K562 (cell line): ENCODE measurements around the gene OR2B2. TPM values are rescaled to one million over a fixed set of nuclear protein-coding genes. Genes with fewer than 3 reads are reported as not detected.

ENCODE experiments used
- NELFE ChIP-seq: IDR thresholded peaks from 2 replicates; pipeline ENCODE4 v1.6.1; 2011; ENCODE audit warnings: mild to moderate bottlenecking; ENCODE audit not compliant: insufficient read depth, insufficient read length
- RBM15 ChIP-seq: fragments of 200-400 bp; formaldehyde crosslinking; IDR thresholded peaks from 2 replicates; pipeline ENCODE4 v1.6.1; 2018; ENCODE audit warnings: mild to moderate bottlenecking, low read length, moderate library complexity; ENCODE audit not compliant: insufficient read depth
- RCOR1 ChIP-seq, 2 experiments: IDR thresholded peaks; 2 replicates each; pipeline ENCODE4 v1.6.1; 2012; ENCODE audit warnings: low read depth in 2 of 2, low read length in 2 of 2, borderline replicate concordance in 1 of 2, improper control_type of control experiment in 1 of 2
- RFX5 ChIP-seq: IDR thresholded peaks from 2 replicates; pipeline ENCODE4 v1.6.1; 2011; ENCODE audit warnings: low read depth, mild to moderate bottlenecking, improper control_type of control experiment, low read length
- SRF ChIP-seq, 2 experiments: fragments of 250-450, 450-650 bp in 1 of 2; sonication (Bioruptor Pico) in 1 of 2; sonication (generic) in 1 of 2; formaldehyde crosslinking; IDR thresholded peaks; 2 replicates each; pipeline versions ENCODE4 v1.5.0 to v1.5.1; 2020 to 2022; ENCODE audit warnings: mild to moderate bottlenecking in 1 of 2, missing genetic modification reagents in 1 of 2
- TCF7L2 ChIP-seq: fragments of 150-350 bp; IDR thresholded peaks from 2 replicates; pipeline ENCODE4 v1.6.1; 2016; ENCODE audit warnings: low read depth, mild to moderate bottlenecking, low read length, moderate library complexity
- ZFP1 ChIP-seq: fragments of 450-650 bp; formaldehyde crosslinking; IDR thresholded peaks from 2 replicates; pipeline ENCODE4 v1.4.0; 2020; ENCODE audit warnings: mild to moderate bottlenecking, mixed read lengths
- ZKSCAN1 ChIP-seq: fragments of 150-350 bp; IDR thresholded peaks from 2 replicates; pipeline ENCODE4 v1.6.1; 2016; ENCODE audit warnings: low read depth, low read length
- ZNF445 ChIP-seq: fragments of 250-450 bp; sonication (Bioruptor Pico); IDR thresholded peaks from 2 replicates; pipeline ENCODE4 v1.4.0; 2020; ENCODE audit warnings: low read depth, mild to moderate bottlenecking, moderate library complexity
- polyA plus RNA-seq, 8 experiments: library from polyadenylated mRNA; depleted of rRNA in 4 of 8; stranded (reverse) in 5 of 8; unstranded in 3 of 8; fragments of >200 nt; fragmentation: Nextera tagmentation in 2 of 8; fragmentation: Illumina TruSeq in 1 of 8; extraction: Ambion mirVana in 2 of 8; extraction: Trizol in 1 of 8; gene quantifications; 2 replicates each; pipeline versions ENCODE4 v1.2.1 to v1.2.3, GENCODE V29; 2011 to 2014; ENCODE audit warnings: inconsistent platforms in 1 of 8, missing spikeins in 1 of 8
- total RNA-seq, 7 experiments: library from RNA; depleted of rRNA in 6 of 7; stranded (reverse); fragments of >200 nt in 6 of 7; fragmentation: Illumina TruSeq in 2 of 7; extraction: Trizol in 2 of 7; gene quantifications; 2 replicates each; pipeline versions ENCODE4 v1.2.1 to v1.2.3, GENCODE V29; 2011 to 2021; ENCODE audit warnings: low replicate concordance in 1 of 7
- TF ChIP-seq, protein P1 (sequence below): fragments of 200-600 bp; sonication (generic); IDR thresholded peaks from one replicate; pipeline ENCODE4 v1.6.1; 2012; ENCODE audit warnings: mild to moderate bottlenecking, low read depth, low read length, inconsistent platforms
- TF ChIP-seq, protein P2 (sequence below): fragments of 450-650 bp; IDR thresholded peaks from 2 replicates; pipeline ENCODE4 v1.7.0; 2016; ENCODE audit warnings: borderline replicate concordance
- TF ChIP-seq, protein P3 (sequence below): sonication (generic); formaldehyde crosslinking; IDR thresholded peaks from 2 replicates; pipeline ENCODE4 v1.8.0; 2022; ENCODE audit warnings: mild to moderate bottlenecking, missing genetic modification reagents
- TF ChIP-seq, protein P4 (sequence below): IDR thresholded peaks from 2 replicates; pipeline ENCODE4 v1.6.1; 2016; ENCODE audit warnings: missing genetic modification characterization, missing compliant biosample characterization

OR2B2 gene
- total and polyA plus RNA-seq, 9 of the 15 experiments (the other 6 are each of a cell fraction or from before 2014, with no cell fraction given), result 0.24 TPM; not detected in 8

DNA sequence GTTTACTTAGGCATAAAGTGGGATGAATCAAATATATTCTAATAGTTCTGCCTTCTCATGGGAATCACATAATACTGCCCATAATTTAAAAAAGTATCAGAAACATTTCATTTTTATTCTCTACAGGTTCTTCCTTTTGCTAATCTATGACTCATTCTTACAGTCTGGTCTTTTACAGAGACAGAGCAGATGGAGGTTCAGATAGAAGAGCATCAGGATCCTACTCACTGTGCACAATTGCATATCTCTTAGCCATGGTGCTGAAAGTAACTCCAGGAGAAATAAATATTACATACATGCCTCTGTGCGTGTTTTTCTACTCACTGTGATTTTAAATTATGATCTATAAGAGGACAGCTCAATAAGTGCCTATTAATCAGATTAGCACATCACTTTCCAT lies 28.6 kb upstream of the OR2B2 start (continued):
- no peak for TF ChIP-seq RBM15
- no peak for TF ChIP-seq TCF7L2
- TF ChIP-seq, protein P1, sequence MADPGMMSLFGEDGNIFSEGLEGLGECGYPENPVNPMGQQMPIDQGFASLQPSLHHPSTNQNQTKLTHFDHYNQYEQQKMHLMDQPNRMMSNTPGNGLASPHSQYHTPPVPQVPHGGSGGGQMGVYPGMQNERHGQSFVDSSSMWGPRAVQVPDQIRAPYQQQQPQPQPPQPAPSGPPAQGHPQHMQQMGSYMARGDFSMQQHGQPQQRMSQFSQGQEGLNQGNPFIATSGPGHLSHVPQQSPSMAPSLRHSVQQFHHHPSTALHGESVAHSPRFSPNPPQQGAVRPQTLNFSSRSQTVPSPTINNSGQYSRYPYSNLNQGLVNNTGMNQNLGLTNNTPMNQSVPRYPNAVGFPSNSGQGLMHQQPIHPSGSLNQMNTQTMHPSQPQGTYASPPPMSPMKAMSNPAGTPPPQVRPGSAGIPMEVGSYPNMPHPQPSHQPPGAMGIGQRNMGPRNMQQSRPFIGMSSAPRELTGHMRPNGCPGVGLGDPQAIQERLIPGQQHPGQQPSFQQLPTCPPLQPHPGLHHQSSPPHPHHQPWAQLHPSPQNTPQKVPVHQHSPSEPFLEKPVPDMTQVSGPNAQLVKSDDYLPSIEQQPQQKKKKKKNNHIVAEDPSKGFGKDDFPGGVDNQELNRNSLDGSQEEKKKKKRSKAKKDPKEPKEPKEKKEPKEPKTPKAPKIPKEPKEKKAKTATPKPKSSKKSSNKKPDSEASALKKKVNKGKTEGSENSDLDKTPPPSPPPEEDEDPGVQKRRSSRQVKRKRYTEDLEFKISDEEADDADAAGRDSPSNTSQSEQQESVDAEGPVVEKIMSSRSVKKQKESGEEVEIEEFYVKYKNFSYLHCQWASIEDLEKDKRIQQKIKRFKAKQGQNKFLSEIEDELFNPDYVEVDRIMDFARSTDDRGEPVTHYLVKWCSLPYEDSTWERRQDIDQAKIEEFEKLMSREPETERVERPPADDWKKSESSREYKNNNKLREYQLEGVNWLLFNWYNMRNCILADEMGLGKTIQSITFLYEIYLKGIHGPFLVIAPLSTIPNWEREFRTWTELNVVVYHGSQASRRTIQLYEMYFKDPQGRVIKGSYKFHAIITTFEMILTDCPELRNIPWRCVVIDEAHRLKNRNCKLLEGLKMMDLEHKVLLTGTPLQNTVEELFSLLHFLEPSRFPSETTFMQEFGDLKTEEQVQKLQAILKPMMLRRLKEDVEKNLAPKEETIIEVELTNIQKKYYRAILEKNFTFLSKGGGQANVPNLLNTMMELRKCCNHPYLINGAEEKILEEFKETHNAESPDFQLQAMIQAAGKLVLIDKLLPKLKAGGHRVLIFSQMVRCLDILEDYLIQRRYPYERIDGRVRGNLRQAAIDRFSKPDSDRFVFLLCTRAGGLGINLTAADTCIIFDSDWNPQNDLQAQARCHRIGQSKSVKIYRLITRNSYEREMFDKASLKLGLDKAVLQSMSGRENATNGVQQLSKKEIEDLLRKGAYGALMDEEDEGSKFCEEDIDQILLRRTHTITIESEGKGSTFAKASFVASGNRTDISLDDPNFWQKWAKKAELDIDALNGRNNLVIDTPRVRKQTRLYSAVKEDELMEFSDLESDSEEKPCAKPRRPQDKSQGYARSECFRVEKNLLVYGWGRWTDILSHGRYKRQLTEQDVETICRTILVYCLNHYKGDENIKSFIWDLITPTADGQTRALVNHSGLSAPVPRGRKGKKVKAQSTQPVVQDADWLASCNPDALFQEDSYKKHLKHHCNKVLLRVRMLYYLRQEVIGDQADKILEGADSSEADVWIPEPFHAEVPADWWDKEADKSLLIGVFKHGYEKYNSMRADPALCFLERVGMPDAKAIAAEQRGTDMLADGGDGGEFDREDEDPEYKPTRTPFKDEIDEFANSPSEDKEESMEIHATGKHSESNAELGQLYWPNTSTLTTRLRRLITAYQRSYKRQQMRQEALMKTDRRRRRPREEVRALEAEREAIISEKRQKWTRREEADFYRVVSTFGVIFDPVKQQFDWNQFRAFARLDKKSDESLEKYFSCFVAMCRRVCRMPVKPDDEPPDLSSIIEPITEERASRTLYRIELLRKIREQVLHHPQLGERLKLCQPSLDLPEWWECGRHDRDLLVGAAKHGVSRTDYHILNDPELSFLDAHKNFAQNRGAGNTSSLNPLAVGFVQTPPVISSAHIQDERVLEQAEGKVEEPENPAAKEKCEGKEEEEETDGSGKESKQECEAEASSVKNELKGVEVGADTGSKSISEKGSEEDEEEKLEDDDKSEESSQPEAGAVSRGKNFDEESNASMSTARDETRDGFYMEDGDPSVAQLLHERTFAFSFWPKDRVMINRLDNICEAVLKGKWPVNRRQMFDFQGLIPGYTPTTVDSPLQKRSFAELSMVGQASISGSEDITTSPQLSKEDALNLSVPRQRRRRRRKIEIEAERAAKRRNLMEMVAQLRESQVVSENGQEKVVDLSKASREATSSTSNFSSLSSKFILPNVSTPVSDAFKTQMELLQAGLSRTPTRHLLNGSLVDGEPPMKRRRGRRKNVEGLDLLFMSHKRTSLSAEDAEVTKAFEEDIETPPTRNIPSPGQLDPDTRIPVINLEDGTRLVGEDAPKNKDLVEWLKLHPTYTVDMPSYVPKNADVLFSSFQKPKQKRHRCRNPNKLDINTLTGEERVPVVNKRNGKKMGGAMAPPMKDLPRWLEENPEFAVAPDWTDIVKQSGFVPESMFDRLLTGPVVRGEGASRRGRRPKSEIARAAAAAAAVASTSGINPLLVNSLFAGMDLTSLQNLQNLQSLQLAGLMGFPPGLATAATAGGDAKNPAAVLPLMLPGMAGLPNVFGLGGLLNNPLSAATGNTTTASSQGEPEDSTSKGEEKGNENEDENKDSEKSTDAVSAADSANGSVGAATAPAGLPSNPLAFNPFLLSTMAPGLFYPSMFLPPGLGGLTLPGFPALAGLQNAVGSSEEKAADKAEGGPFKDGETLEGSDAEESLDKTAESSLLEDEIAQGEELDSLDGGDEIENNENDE, result no peak
- TF ChIP-seq, protein P2, sequence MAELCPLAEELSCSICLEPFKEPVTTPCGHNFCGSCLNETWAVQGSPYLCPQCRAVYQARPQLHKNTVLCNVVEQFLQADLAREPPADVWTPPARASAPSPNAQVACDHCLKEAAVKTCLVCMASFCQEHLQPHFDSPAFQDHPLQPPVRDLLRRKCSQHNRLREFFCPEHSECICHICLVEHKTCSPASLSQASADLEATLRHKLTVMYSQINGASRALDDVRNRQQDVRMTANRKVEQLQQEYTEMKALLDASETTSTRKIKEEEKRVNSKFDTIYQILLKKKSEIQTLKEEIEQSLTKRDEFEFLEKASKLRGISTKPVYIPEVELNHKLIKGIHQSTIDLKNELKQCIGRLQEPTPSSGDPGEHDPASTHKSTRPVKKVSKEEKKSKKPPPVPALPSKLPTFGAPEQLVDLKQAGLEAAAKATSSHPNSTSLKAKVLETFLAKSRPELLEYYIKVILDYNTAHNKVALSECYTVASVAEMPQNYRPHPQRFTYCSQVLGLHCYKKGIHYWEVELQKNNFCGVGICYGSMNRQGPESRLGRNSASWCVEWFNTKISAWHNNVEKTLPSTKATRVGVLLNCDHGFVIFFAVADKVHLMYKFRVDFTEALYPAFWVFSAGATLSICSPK, result no peak
- TF ChIP-seq NELFE, result no peak
- peak in 1 of 2 experiments; percentile 63; a peak in 1 of 4 replicates for TF ChIP-seq RCOR1 (IDR thresholded peaks at IDR 0.05; ENCODE audit: borderline replicate concordance in 1 of 2, low read depth in 2 of 2, low read length in 2 of 2)
- TF ChIP-seq, protein P3, sequence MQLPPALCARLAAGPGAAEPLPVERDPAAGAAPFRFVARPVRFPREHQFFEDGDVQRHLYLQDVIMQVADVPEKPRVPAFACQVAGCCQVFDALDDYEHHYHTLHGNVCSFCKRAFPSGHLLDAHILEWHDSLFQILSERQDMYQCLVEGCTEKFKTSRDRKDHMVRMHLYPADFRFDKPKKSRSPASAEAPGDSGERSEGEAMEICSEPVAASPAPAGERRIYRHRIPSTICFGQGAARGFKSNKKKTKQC (CRISPR knock-in tag), result no peak
- TF ChIP-seq ZKSCAN1, result no peak
- TF ChIP-seq, protein P4, sequence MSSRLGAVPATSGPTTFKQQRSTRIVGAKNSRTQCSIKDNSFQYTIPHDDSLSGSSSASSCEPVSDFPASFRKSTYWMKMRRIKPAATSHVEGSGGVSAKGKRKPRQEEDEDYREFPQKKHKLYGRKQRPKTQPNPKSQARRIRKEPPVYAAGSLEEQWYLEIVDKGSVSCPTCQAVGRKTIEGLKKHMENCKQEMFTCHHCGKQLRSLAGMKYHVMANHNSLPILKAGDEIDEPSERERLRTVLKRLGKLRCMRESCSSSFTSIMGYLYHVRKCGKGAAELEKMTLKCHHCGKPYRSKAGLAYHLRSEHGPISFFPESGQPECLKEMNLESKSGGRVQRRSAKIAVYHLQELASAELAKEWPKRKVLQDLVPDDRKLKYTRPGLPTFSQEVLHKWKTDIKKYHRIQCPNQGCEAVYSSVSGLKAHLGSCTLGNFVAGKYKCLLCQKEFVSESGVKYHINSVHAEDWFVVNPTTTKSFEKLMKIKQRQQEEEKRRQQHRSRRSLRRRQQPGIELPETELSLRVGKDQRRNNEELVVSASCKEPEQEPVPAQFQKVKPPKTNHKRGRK (tag), result no peak
- TF ChIP-seq RFX5, result no peak
- TF ChIP-seq ZFP1 (CRISPR knock-in tag), result no peak
- no peak for TF ChIP-seq ZNF445
- TF ChIP-seq SRF (CRISPR knock-in tag; IDR thresholded peaks at IDR 0.05), result no peak
